ENCODE measurements around the gene PPIA.
"Not testable (repeated sequence)": the region's sequence is repeated elsewhere in the genome, so short reads cannot be mapped to it uniquely, and the experiment has no call there.

Gene PPIA

GRCh38 chr7:44783407-44783806, 13.1 kb upstream of the PPIA start:
- intact Hi-C loops (cut with DNase I): no loop called here
- DNase-seq: no peak

DNA sequence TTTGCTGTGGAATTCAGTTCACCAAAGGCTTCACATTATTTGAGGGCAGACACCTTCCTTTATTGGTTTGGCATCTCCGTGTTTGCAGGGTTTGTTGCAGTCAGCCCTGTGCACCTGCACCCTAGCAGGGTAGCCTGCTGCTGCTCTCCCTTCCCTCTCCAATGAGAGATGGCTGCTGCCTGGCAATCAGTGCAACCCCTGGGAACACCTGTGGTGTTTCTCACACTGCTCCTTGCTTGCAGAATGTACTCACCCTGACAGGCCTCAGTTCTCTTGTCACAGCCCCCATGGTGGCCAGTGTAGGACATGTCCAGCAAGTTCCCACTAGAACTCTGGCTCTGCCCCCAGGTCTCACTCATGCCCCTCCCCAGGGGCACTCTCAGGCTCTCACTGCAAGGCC, 12.1 kb upstream of the PPIA start:
- intact Hi-C loops (cut with DNase I): no loop called here
- DNase-seq: peak in 1 of 10 donors; percentile 13

GRCh38 chr7:44785218-44785617, 11.3 kb upstream of the PPIA start:
- intact Hi-C loops (cut with DNase I); DNase-seq: not testable (repeated sequence)

- intact Hi-C loops (cut with DNase I): no loop called here
- DNase-seq: no peak
These were observed 9.4 kb upstream of the PPIA start for GRCh38 chr7:44787041-44787440.

GRCh38 chr7:44787762-44788161, 8.7 kb upstream of the PPIA start:
- intact Hi-C loops (cut with DNase I): no loop called here
- DNase-seq: no peak

GRCh38 chr7:44789990-44790389, 6.5 kb upstream of the PPIA start:
- peak in 1 of 10 donors; percentile 68 for DNase-seq
- intact Hi-C loops (cut with DNase I): no loop called here

GRCh38 chr7:44791278-44792219, 4.9 kb upstream of the PPIA start:
- intact Hi-C loops (cut with DNase I): no loop called here
- peak in 1 of 10 donors; percentile 10 for DNase-seq

DNA sequence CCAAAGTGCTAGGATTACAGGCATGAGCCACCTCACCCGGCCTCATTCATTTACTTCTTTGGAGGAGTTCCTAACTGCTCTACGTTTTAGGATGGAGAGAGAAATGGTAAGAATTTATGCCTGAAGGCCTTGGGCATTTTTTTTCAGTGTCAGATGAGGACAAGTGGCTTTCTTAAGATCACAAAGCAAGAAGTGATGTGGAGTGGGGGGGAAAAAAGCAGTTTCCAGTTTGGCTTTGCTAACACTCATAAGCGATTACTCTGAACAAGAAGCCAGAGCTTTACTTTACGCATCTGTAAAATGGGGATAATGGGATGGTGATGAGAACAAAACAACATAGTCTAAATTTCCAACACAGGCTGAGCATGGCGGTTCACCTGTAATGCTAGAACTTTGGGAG, 2.6 kb upstream of the PPIA start:
- intact Hi-C loops (cut with DNase I): no loop called here
- peak in 1 of 10 donors; percentile 5 for DNase-seq

DNA sequence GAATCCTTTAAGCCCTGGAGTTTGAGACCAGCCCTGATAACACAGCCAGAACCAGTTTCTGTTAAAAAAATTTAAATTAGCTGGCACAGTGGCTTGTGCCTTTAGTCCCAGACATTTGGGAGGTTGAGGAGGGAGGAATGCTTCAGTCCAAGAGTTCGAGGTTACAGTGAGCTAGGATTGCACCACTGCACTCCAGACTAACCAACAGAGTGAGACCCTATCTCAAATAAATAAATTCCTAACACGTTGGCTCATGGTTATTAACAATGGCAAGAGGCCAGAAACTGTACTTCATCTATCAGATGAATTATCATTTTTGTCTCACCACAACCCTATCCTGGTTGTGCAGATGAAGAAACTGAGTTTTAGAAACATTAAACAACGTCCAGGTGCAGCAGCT, 2.1 kb upstream of the PPIA start:
- DNase-seq: no peak
- intact Hi-C loops (cut with DNase I): no loop called here

GRCh38 chr7:44796034-44796503, 412 bp upstream of the PPIA start:
- no peak for DNase-seq
- intact Hi-C loops (cut with DNase I): loop anchor here (2.0 to 5.0 kb wide), 4 partner anchors 47 to 214 kb away; partner anchors contain the start of genes H2AZ2, OGDH, TMED4 and ZMIZ2

- intact Hi-C loops (cut with DNase I): loop anchor here (2.0 to 5.0 kb wide), 4 partner anchors 49 to 215 kb away; partner anchors contain the start of genes H2AZ2, OGDH, TMED4 and ZMIZ2
- peak; percentile 77 to 98 (median 88) for DNase-seq
These were observed 1.1 kb downstream of the PPIA start for GRCh38 chr7:44797329-44798258.

DNA sequence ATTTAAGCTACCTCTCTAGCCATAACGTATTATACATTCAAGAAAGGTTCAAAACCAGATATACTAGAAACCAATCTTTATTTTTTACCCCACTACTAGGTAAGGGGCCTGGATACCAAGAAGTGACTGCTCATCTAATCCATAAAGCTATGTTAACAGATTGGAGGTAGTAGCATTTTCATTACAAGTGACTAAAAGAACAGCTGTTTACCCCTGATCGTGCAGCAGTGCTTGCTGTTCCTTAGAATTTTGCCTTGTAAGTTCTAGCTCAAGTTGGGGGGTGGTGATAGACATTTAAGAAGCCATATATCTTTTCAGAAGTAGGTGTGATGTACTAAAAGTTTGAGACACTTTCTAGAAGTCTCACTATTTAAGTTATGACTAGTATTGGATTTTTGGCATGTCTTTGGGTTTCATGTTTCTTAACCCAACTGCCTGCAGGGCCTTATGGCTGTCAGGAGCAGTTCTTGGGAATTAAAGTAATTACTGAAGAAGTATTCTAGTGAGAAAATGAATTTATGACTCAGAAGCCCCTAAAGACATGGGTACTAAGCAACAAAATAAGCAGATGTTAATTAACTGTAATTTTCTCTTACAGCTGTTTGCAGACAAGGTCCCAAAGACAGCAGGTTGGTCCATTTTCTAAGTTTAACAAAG, 2.3 kb downstream of the PPIA start:
- intact Hi-C loops (cut with DNase I): loop anchor here (5.0 kb wide), 2 partner anchors 191 to 216 kb away; partner anchors contain the start of genes OGDH and TMED4
- DNase-seq: no peak

DNA sequence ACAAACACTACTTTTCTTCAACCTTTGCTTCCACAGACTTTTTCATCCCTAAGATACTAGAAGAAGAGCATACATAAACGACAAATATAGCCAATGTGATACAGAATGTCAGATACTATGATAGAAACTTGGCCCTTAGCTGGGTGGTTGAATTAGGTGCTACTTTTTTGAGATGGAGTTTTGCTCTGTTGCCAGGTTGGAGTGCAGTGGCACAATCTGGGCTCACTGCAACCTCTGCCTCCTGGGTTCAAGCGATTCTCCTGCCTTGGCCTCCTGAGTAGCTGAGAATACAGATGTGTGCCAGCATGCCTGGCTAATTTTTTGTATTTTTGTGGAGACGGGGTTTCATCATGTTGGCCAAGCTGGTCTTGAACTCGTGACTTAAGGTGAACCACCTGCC, 3.5 kb downstream of the PPIA start:
- no peak for DNase-seq
- intact Hi-C loops (cut with DNase I): loop anchor here (5.0 kb wide), 2 partner anchors 193 to 218 kb away; partner anchors contain the start of genes OGDH and TMED4

- intact Hi-C loops (cut with DNase I): no loop called here
These were observed 5.4 kb downstream of the PPIA start for GRCh38 chr7:44801890-44802289.

DNA sequence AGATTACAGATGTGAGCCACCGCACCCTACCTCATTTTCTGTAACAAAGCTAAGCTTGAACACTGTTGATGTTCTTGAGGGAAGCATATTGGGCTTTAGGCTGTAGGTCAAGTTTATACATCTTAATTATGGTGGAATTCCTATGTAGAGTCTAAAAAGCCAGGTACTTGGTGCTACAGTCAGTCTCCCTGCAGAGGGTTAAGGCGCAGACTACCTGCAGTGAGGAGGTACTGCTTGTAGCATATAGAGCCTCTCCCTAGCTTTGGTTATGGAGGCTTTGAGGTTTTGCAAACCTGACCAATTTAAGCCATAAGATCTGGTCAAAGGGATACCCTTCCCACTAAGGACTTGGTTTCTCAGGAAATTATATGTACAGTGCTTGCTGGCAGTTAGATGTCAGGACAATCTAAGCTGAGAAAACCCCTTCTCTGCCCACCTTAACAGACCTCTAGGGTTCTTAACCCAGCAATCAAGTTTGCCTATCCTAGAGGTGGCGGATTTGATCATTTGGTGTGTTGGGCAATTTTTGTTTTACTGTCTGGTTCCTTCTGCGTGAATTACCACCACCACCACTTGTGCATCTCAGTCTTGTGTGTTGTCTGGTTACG, 6.0 kb downstream of the PPIA start:
- intact Hi-C loops (cut with DNase I): no loop called here
- DNase-seq: no peak

More at GRCh38 chr7:44801890-44802289, 5.4 kb downstream of the PPIA start:
- DNase-seq: no peak

- DNase-seq; intact Hi-C loops (cut with DNase I): not testable (repeated sequence)
These were observed 7.5 kb downstream of the PPIA start for GRCh38 chr7:44803828-44804519.

- DNase-seq: no peak
- intact Hi-C loops (cut with DNase I): no loop called here
These were observed 9.5 kb downstream of the PPIA start for GRCh38 chr7:44805950-44806349.

DNA sequence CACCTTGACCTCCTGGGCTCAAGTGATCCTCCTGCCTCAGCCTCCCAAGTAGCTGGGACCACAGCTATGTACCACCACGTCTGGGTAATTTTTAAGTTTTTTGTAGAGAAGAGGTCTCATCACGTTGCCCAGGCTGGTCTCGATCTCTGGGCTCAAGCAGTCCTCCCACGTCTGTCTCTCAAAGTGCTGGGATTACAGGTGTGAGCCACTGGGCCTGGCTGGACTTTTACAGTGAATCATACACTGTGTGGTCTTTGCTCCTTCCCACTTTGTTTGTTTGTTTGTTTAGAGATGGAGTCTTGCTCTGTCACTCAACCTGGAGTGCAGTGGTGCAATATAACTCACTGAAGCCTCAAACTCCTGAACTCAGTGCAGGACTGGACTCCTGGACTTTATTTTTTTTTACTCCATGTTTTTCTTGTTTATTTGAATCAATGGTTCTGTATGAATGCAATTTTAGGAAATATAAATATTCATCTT, 12.5 kb downstream of the PPIA start:
- intact Hi-C loops (cut with DNase I): no loop called here
- DNase-seq: no peak

DNA sequence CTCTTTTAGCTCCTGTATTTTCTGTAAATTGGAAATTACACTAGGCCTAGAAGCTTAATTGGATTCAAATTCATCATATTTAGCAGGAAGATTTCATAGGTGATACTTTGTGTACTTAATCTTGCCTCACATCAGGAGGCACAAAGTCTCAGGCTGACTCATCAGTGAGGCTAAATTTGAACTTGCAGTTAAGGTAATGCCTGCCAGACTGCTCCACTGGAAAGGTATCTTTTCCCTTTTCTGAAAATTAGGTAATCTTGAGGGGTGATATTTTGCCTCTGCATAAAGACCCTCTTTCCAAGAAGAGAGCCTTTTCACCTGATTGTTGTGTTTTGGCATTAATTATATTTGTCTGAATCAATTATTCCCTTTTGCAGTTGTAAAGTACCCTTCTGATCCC, 14.6 kb downstream of the PPIA start:
- DNase-seq: no peak
- intact Hi-C loops (cut with DNase I): no loop called here

Measured in posterior cingulate gyrus (tissue), 11 donors.